Lung (tissue), 12 donors: ENCODE data around the gene SHISAL2A. TPM values are rescaled to one million over a fixed set of nuclear protein-coding genes. Genes with fewer than 3 reads are reported as not detected.

Experiments used
- ATAC-seq: fragments of 200-7000 bp; cut with Tn5 transposase; one replicate; pipeline ENCODE4 v1.9.1; 2020; ENCODE audit warnings: moderate number of reproducible peaks; ENCODE audit not compliant: insufficient read depth, low FRiP score
- DNase-seq, 3 donors: peaks; one replicate each; pipeline ENCODE4 v3.0.0-alpha.2; 2013 to 2017
- H3K27ac ChIP-seq, 2 donors: one replicate each; pipeline ENCODE4 v1.5.1; 2013; ENCODE audit warnings: mild to moderate bottlenecking in 2 of 2, moderate library complexity in 2 of 2, control low read depth in 1 of 2, inconsistent platforms in 1 of 2, low read depth in 1 of 2, low read length in 1 of 2
- H3K27me3 ChIP-seq, 3 donors: one replicate each; pipeline ENCODE4 v1.5.1; 2013; ENCODE audit warnings: low read length in 2 of 3; ENCODE audit not compliant: control insufficient read depth in 3 of 3, insufficient read depth in 3 of 3
- H3K36me3 ChIP-seq, 4 donors: one replicate each; pipeline ENCODE4 v1.5.1; 2013; ENCODE audit warnings: low read length in 4 of 4, mild to moderate bottlenecking in 1 of 4, moderate library complexity in 1 of 4; ENCODE audit not compliant: control insufficient read depth in 4 of 4, insufficient read depth in 4 of 4
- H3K4me1 ChIP-seq, 5 donors: one replicate each; pipeline ENCODE4 v1.5.1; 2013; ENCODE audit warnings: low read length in 5 of 5, mild to moderate bottlenecking in 2 of 5, moderate library complexity in 1 of 5; ENCODE audit not compliant: control insufficient read depth in 5 of 5, insufficient read depth in 5 of 5
- H3K4me3 ChIP-seq: one replicate; pipeline ENCODE4 v1.5.1; 2013; ENCODE audit warnings: mild to moderate bottlenecking, control low read depth, moderate library complexity
- H3K9ac ChIP-seq, 2 donors: one replicate each; pipeline ENCODE4 v1.5.1; 2013; ENCODE audit warnings: low read length in 2 of 2, control low read depth in 1 of 2; ENCODE audit not compliant: insufficient read depth in 1 of 2
- H3K9me3 ChIP-seq, 4 donors: one replicate each; pipeline ENCODE4 v1.5.1; 2013; ENCODE audit warnings: low read length in 3 of 4, mild to moderate bottlenecking in 1 of 4, moderate library complexity in 1 of 4; ENCODE audit not compliant: control insufficient read depth in 4 of 4, insufficient read depth in 3 of 4
- CTCF ChIP-seq: IDR thresholded peaks from 2 replicates; pipeline ENCODE4 v1.5.1; 2012; ENCODE audit warnings: mild to moderate bottlenecking; ENCODE audit errors: control extremely low read depth, extremely low read depth
- WGBS, 2 donors: extraction: QIAGEN DNeasy Blood & Tissue Kit; methylation state at CpG; one replicate each; pipeline ENCODE4 v1.1.7; 2013; 5-methylcytosine and 5-hydroxymethylcytosine counted together
- polyA plus RNA-seq, 2 donors: library from polyadenylated mRNA; stranded (reverse); fragments of 200-250 nt; gene quantifications; one replicate each; pipeline ENCODE4 v1.2.1, GENCODE V29; 2013
- total RNA-seq, 2 donors: library from RNA; depleted of rRNA in 1 of 2; stranded (reverse); fragments of >200 nt in 1 of 2; gene quantifications; one replicate each; pipeline ENCODE4 v1.2.1, GENCODE V29; 2014 to 2021
- donor health status: control.
- donor health status: control.
- donor health status: Bipolar disorder and iron deficiency.
- donor health status: healthy.
- donor health status: DM: yes; HTN: yes; CAD: no.

Gene SHISAL2A
- total and polyA plus RNA-seq, 4 donors: 0.79 to 2.6 (median 2.0) TPM

- 37 to 45% methylated on average over 21 of the region's 21 CpGs for WGBS, 2 donors
- H3K4me3 ChIP-seq: peak overlapping the region; percentile 69
- peaks cover 0 to 18% (median 14%) of the 10 kb centered on the region in 4 donors for H3K36me3 ChIP-seq
- no peaks in the 10 kb centered on the region for H3K9me3 ChIP-seq
- peak overlapping the region; percentile 80 to 91 for H3K27ac ChIP-seq
- no peaks in the 10 kb centered on the region for H3K27me3 ChIP-seq
- DNase-seq (peak; percentile 73 to 79 (median 78)), ATAC-seq (no peak)
- no peak for TF ChIP-seq CTCF
- peaks cover 0 to 30% (median 13%) of the 10 kb centered on the region in 5 donors for H3K4me1 ChIP-seq
- peak overlapping the region; percentile 79 to 88 for H3K9ac ChIP-seq
Observed at GRCh38 chr1:52602856-52603600, 29.9 kb upstream of the SHISAL2A start.

- H3K27ac ChIP-seq: peak overlapping the region in 1 of 2 donors; percentile 91
- H3K27me3 ChIP-seq: no peaks in the 10 kb centered on the region
- no peak overlapping the region for H3K4me3 ChIP-seq
- no peak for TF ChIP-seq CTCF
- H3K36me3 ChIP-seq: peaks cover 0 to 18% (median 17%) of the 10 kb centered on the region in 4 donors
- no peak overlapping the region for H3K9ac ChIP-seq
- 81 to 90% methylated on average over 6 of the region's 6 CpGs for WGBS, 2 donors
- peaks cover 0 to 30% (median 13%) of the 10 kb centered on the region in 5 donors for H3K4me1 ChIP-seq
- no peaks in the 10 kb centered on the region for H3K9me3 ChIP-seq
- DNase-seq (no peak), ATAC-seq (no peak)
Observed at GRCh38 chr1:52603630-52604029, 29.3 kb upstream of the SHISAL2A start.

GRCh38 chr1:52604063-52604770 lies 28.8 kb upstream of the SHISAL2A start:
- 58 to 71% methylated on average over 3 of the region's 3 CpGs for WGBS, 2 donors
- no peak for ATAC-seq
- H3K4me1 ChIP-seq: peaks cover 0 to 30% (median 13%) of the 10 kb centered on the region in 5 donors

More at GRCh38 chr1:52604063-52604770, 28.8 kb upstream of the SHISAL2A start:
- H3K9ac ChIP-seq: peak overlapping the region in 1 of 2 donors; percentile 2
- H3K27me3 ChIP-seq: no peaks in the 10 kb centered on the region
- no peak for TF ChIP-seq CTCF
- H3K27ac ChIP-seq: peak overlapping the region in 1 of 2 donors; percentile 91
- no peaks in the 10 kb centered on the region for H3K9me3 ChIP-seq
- H3K4me3 ChIP-seq: no peak overlapping the region
- peaks cover 0 to 20% (median 17%) of the 10 kb centered on the region in 4 donors for H3K36me3 ChIP-seq
- no peak for DNase-seq
